Neural progenitor cell (in vitro differentiated cells): ENCODE measurements around the gene NAA40. TPM values are rescaled to one million over a fixed set of nuclear protein-coding genes. Genes with fewer than 3 reads are reported as not detected.

Experiments
- DNase-seq: peaks from one replicate; pipeline ENCODE4 v3.0.0-alpha.2; 2016; ENCODE audit warnings: low spot score
- H2AFZ ChIP-seq: fragments of 200-600 bp; sonication (generic); replicated peaks from 2 replicates; pipeline ENCODE4 v1.6.1; 2016; ENCODE audit warnings: antibody characterized with exemption
- H3F3A ChIP-seq: fragments of 200-600 bp; sonication (generic); 2 replicates; pipeline ENCODE4 v1.6.1; 2016; ENCODE audit warnings: antibody characterized with exemption, low read depth
- H3K27ac ChIP-seq: fragments of 200-600 bp; sonication (generic); 2 replicates; pipeline ENCODE4 v1.5.1; 2016; ENCODE audit warnings: mild to moderate bottlenecking
- H3K27me3 ChIP-seq: fragments of 200-600 bp; sonication (generic); 2 replicates; pipeline ENCODE4 v1.6.1; 2016; ENCODE audit warnings: mild to moderate bottlenecking, moderate library complexity
- H3K36me3 ChIP-seq: fragments of 200-600 bp; sonication (generic); 2 replicates; pipeline ENCODE4 v1.5.1; 2016
- H3K4me1 ChIP-seq: fragments of 200-600 bp; sonication (generic); 2 replicates; pipeline ENCODE4 v1.6.1; 2016; ENCODE audit warnings: mixed run types
- H3K4me2 ChIP-seq: fragments of 200-600 bp; sonication (generic); 2 replicates; pipeline ENCODE4 v1.6.1; 2016
- H3K4me3 ChIP-seq: fragments of 200-600 bp; sonication (generic); 2 replicates; pipeline ENCODE4 v1.5.1; 2016
- H3K79me2 ChIP-seq: fragments of 200-600 bp; sonication (generic); 2 replicates; pipeline ENCODE4 v1.6.1; 2016; ENCODE audit warnings: low read depth
- H3K9ac ChIP-seq: fragments of 200-600 bp; sonication (generic); 2 replicates; pipeline ENCODE4 v1.6.1; 2016
- H3K9me3 ChIP-seq: fragments of 200-600 bp; sonication (generic); 2 replicates; pipeline ENCODE4 v1.5.1; 2016; ENCODE audit warnings: low read depth
- H4K20me1 ChIP-seq: fragments of 200-600 bp; sonication (generic); 2 replicates; pipeline ENCODE4 v1.6.1; 2016; ENCODE audit warnings: low read depth
- H3K27ac Mint-ChIP-seq: 3 replicates; pipeline ENCODE4 v1.8.0; 2021; ENCODE audit warnings: mixed read lengths
- H3K27me3 Mint-ChIP-seq: 2 replicates; pipeline ENCODE4 v1.8.0; 2022; ENCODE audit warnings: low read depth, mild to moderate bottlenecking, inconsistent platforms, moderate library complexity, mixed read lengths; ENCODE audit not compliant: insufficient read depth
- H3K36me3 Mint-ChIP-seq: 3 replicates; pipeline ENCODE4 v1.8.0; 2021; ENCODE audit warnings: mixed read lengths
- H3K4me1 Mint-ChIP-seq: 3 replicates; pipeline ENCODE4 v1.8.0; 2021; ENCODE audit warnings: mixed read lengths
- H3K4me3 Mint-ChIP-seq: 3 replicates; pipeline ENCODE4 v1.8.0; 2021; ENCODE audit warnings: mild to moderate bottlenecking, moderate library complexity, mixed read lengths
- H3K9me3 Mint-ChIP-seq: 3 replicates; pipeline ENCODE4 v1.8.0; 2020; ENCODE audit warnings: mixed read lengths
- EZH2 ChIP-seq: fragments of 200-600 bp; sonication (generic); IDR thresholded peaks from 2 replicates; pipeline ENCODE4 v1.6.1; 2017; ENCODE audit warnings: antibody characterized with exemption, mild to moderate bottlenecking, moderate library complexity
- EZH2phosphoT487 ChIP-seq: fragments of 200-600 bp; sonication (generic); IDR thresholded peaks from 2 replicates; pipeline ENCODE4 v1.6.1; 2017; ENCODE audit warnings: antibody characterized with exemption
- total RNA-seq: library from RNA; depleted of rRNA; stranded (reverse); fragments of >200 nt; gene quantifications from 2 replicates; pipeline ENCODE4 v1.2.3, GENCODE V29; 2015; ENCODE audit warnings: low replicate concordance
- TF ChIP-seq, protein P1 (sequence below): fragments of 200-600 bp; sonication (generic); IDR thresholded peaks from 2 replicates; pipeline ENCODE4 v1.5.1; 2017; ENCODE audit warnings: antibody characterized with exemption, mild to moderate bottlenecking

The NAA40 gene
- total RNA-seq, 1 donor from 2014 or later = 38.7 TPM

DNA sequence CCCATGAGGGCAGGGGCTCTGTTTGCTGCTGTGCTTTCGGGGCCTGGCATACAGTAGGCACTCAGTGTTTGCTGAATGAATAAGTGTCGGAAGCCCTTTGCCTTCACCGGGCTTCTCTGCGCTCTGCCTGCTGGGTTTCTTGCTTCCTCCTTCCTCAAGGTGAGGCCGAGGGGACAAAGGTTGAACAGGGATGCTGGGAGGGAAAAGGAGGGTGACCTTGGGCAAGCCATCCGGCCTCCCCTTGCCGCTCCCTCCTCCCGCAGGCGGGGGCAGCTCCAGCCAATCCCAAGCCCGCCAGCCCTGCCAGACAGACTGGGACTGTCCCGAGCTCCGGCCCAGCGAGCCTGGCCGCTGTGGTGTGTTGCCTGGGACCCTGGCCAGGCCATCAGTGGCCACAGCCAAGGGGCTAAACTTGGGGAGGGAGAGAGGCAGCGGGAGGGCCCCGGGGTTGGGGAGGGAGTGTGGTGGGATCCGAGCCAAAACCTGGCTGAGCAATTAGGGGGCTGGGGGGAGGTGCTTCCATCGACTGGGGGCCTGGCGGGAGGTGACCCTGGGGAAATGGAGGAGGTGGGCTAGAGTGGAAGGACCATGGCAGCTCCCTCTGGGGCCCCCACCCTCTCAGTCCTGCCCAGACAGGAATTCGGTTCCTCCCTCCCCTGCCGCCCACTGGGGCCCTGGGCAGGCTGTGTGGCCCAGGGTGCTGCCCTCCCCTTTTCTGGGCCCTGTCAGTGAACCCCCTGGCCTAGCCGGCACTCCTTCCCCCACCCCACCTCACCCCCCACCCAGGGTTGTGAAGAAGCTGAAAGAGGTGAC lies 18.5 kb upstream of the NAA40 start:
- H4K20me1 ChIP-seq = peaks cover 14% of the 10 kb centered on the region
- TF ChIP-seq EZH2phosphoT487 = no peak
- TF ChIP-seq, protein P1, sequence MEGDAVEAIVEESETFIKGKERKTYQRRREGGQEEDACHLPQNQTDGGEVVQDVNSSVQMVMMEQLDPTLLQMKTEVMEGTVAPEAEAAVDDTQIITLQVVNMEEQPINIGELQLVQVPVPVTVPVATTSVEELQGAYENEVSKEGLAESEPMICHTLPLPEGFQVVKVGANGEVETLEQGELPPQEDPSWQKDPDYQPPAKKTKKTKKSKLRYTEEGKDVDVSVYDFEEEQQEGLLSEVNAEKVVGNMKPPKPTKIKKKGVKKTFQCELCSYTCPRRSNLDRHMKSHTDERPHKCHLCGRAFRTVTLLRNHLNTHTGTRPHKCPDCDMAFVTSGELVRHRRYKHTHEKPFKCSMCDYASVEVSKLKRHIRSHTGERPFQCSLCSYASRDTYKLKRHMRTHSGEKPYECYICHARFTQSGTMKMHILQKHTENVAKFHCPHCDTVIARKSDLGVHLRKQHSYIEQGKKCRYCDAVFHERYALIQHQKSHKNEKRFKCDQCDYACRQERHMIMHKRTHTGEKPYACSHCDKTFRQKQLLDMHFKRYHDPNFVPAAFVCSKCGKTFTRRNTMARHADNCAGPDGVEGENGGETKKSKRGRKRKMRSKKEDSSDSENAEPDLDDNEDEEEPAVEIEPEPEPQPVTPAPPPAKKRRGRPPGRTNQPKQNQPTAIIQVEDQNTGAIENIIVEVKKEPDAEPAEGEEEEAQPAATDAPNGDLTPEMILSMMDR = no peak
- TF ChIP-seq EZH2 = no peak
- peaks cover 4% of the 10 kb centered on the region for H3K27me3 Mint-ChIP-seq
- peak overlapping the region; percentile 94 for H3K27ac ChIP-seq
- no peaks in the 10 kb centered on the region for H3K36me3 Mint-ChIP-seq
- H3K4me3 Mint-ChIP-seq = peak overlapping the region; percentile 83
- peaks cover 27% of the 10 kb centered on the region for H3K4me1 Mint-ChIP-seq
- no peaks in the 10 kb centered on the region for H3K9me3 ChIP-seq
- DNase-seq = peak; percentile 76
- H3K4me3 ChIP-seq = peak overlapping the region; percentile 95
- H3K4me1 ChIP-seq = peaks cover 37% of the 10 kb centered on the region
- H3K9me3 Mint-ChIP-seq = peaks cover 2% of the 10 kb centered on the region
- H3K4me2 ChIP-seq = peak overlapping the region; percentile 95
- H3K27me3 ChIP-seq = peaks cover 3% of the 10 kb centered on the region
- H3K9ac ChIP-seq = no peak overlapping the region
- H3K36me3 ChIP-seq = no peaks in the 10 kb centered on the region
- peaks cover 48% of the 10 kb centered on the region for H3F3A ChIP-seq
- H3K79me2 ChIP-seq = peaks cover 15% of the 10 kb centered on the region
- no peak overlapping the region for H2AFZ ChIP-seq
- H3K27ac Mint-ChIP-seq = peak overlapping the region; percentile 90

DNA sequence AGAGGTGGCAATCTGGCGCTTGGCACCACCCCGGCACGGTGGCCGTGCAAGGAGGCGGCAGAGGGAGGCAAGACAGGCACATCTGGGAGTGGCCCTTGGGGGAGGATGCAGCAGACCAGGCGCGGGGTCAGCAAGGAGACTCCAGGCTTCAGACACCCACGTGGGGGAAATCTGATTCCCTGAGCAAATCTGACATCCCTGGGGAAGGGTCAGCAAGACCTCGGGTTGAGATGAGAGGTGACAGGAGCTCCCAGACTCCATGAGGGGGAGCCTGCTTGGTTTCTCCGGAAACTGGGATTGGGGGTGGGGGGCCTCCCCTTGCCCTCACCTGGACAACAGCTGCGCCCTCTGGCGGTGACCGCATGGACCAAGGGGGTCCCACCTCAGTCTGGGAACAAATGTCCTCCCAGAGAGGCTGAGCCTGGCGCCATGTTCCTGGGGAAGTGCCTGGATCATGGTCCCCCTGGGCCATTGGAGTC lies 17.8 kb upstream of the NAA40 start:
- Histone ChIP-seq H3K27me3 (peaks cover 3% of the 10 kb centered on the region), H3K4me1 (peaks cover 37% of the 10 kb centered on the region), H4K20me1 (peaks cover 7% of the 10 kb centered on the region), H3K36me3 (no peaks in the 10 kb centered on the region), H3K79me2 (peaks cover 8% of the 10 kb centered on the region), H3K4me2 (peak overlapping the region; percentile 95), H2AFZ (no peak overlapping the region), H3K9me3 (no peaks in the 10 kb centered on the region), H3K27ac (no peak overlapping the region), H3K9ac (no peak overlapping the region), H3K4me3 (peak overlapping the region; percentile 95), H3F3A (peaks cover 45% of the 10 kb centered on the region)
- peak; percentile 83 for DNase-seq
- Mint-ChIP-seq H3K9me3 (peaks cover 2% of the 10 kb centered on the region), H3K36me3 (no peaks in the 10 kb centered on the region), H3K4me1 (peaks cover 27% of the 10 kb centered on the region), H3K4me3 (peak overlapping the region; percentile 70), H3K27me3 (peaks cover 4% of the 10 kb centered on the region), H3K27ac (peak overlapping the region; percentile 57)
- TF ChIP-seq EZH2 (no peak), EZH2phosphoT487 (no peak)
- TF ChIP-seq, protein P1 = peak; percentile 85

DNA sequence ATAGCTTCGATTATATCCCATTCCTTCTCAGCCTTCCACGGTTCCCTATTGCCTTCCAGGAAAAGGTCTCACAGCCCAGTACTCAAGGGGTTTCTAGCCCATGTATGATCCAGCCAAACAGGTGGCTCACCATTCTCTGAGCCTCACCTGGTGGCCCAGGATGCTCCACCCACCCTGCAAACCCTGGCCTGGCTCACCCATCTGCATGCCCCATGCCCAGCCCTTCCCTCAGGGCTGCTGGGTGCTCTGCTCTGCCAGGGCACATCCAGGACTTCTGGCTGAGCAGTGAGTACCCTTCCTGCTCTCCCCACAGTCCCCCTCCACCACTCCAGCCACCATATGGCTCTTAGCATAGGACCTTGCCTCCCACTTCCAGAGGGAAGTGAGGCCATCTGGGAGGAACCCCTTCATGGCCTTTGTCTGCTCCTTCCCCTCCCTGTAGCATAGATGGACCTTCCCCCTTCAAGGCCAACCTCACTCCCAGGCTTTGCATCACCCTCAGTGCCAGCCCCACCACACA lies 16.1 kb upstream of the NAA40 start:
- peaks cover 24% of the 10 kb centered on the region for H3K4me1 Mint-ChIP-seq
- peaks cover 7% of the 10 kb centered on the region for H3K27me3 Mint-ChIP-seq
- H3K4me1 ChIP-seq = peaks cover 31% of the 10 kb centered on the region
- H3K36me3 ChIP-seq = no peaks in the 10 kb centered on the region
- H3K79me2 ChIP-seq = no peaks in the 10 kb centered on the region
- H3K27me3 ChIP-seq = peaks cover 3% of the 10 kb centered on the region
- no peak overlapping the region for H2AFZ ChIP-seq
- TF ChIP-seq EZH2 (no peak), EZH2phosphoT487 (no peak)
- TF ChIP-seq, protein P1 = no peak
- H3K27ac ChIP-seq = no peak overlapping the region
- peaks cover 2% of the 10 kb centered on the region for H3K9me3 Mint-ChIP-seq
- no peak overlapping the region for H3K27ac Mint-ChIP-seq
- no peak overlapping the region for H3K4me3 Mint-ChIP-seq
- no peak overlapping the region for H3K9ac ChIP-seq
- no peaks in the 10 kb centered on the region for H3K36me3 Mint-ChIP-seq
- no peak overlapping the region for H3K4me3 ChIP-seq
- H3K9me3 ChIP-seq = no peaks in the 10 kb centered on the region
- H3F3A ChIP-seq = peaks cover 38% of the 10 kb centered on the region
- no peak for DNase-seq
- H3K4me2 ChIP-seq = no peak overlapping the region
- H4K20me1 ChIP-seq = no peaks in the 10 kb centered on the region
